Stimulated activated CD4-positive, alpha-beta T cell treated with anti-CD3 and anti-CD28 coated beads, TNF-alpha, amount 100 ng/mL, for 24 hours (primary cell): Measurements from ENCODE around the gene VAV3.

Experiments
- DNase-seq, 3 experiments: peaks; one replicate each; pipeline ENCODE4 v3.0.0-alpha.2; 2020; ENCODE audit warnings: low read depth in 3 of 3

Gene VAV3

GRCh38 chr1:107590900-107591622 is 373.9 kb downstream of the VAV3 start:
- DNase-seq = no peak

GRCh38 chr1:107590087-107590486 is 374.9 kb downstream of the VAV3 start:
- DNase-seq = no peak

- DNase-seq = no peak
These were observed 376.7 kb downstream of the VAV3 start for GRCh38 chr1:107588321-107588720.

- DNase-seq = no peak
These were observed 389.8 kb downstream of the VAV3 start for GRCh38 chr1:107575226-107575625.

GRCh38 chr1:107574044-107574443 is 390.9 kb downstream of the VAV3 start:
- no peak for DNase-seq

- no peak for DNase-seq
These were observed 392.2 kb downstream of the VAV3 start for GRCh38 chr1:107572674-107573211.

- DNase-seq = no peak
These were observed 394.2 kb downstream of the VAV3 start for GRCh38 chr1:107570768-107571167.

- DNase-seq = no peak
These were observed 401.5 kb downstream of the VAV3 start for GRCh38 chr1:107563441-107563840.

- DNase-seq = no peak
These were observed 405.1 kb downstream of the VAV3 start for GRCh38 chr1:107559881-107560280.

- DNase-seq = no peak
These were observed 407.9 kb downstream of the VAV3 start for GRCh38 chr1:107557095-107557494.

- no peak for DNase-seq
These were observed 409.4 kb downstream of the VAV3 start for GRCh38 chr1:107555578-107555977.

- DNase-seq = no peak
These were observed 412.2 kb downstream of the VAV3 start for GRCh38 chr1:107552781-107553180.

- no peak for DNase-seq
These were observed 413.5 kb downstream of the VAV3 start for GRCh38 chr1:107551456-107551855.

- DNase-seq = no peak
These were observed 414.6 kb downstream of the VAV3 start for GRCh38 chr1:107550358-107550757.

- no peak for DNase-seq
These were observed 415.7 kb downstream of the VAV3 start for GRCh38 chr1:107549152-107549810.

- DNase-seq = no peak
These were observed 416.7 kb downstream of the VAV3 start for GRCh38 chr1:107548276-107548675.

- DNase-seq = no peak
These were observed 417.4 kb downstream of the VAV3 start for GRCh38 chr1:107547363-107548155.

- DNase-seq = no peak
These were observed 418.4 kb downstream of the VAV3 start for GRCh38 chr1:107546576-107546975.

- DNase-seq = no peak
These were observed 419.1 kb downstream of the VAV3 start for GRCh38 chr1:107545879-107546278.

- no peak for DNase-seq
These were observed 419.9 kb downstream of the VAV3 start for GRCh38 chr1:107545056-107545577.

GRCh38 chr1:107544285-107544684 is 420.7 kb downstream of the VAV3 start:
- DNase-seq = no peak

- no peak for DNase-seq
These were observed 423.6 kb downstream of the VAV3 start for GRCh38 chr1:107541412-107541811.
